ENCODE results near the gene MPZL3.

GRCh38 chr11:118291477-118292135 lies 39.4 kb upstream of the MPZL3 start:
- no peak for TF ChIP-seq CTCF (IDR thresholded peaks at IDR 0.05)
- no peak for TF ChIP-seq POLR2A (IDR thresholded peaks at IDR 0.05)

Measured in esophagus squamous epithelium (tissue), 4 donors.